Activated CD4-positive, alpha-beta T cell treated with anti-CD3 and anti-CD28 coated beads for 4 hours (primary cell): ENCODE results near the gene UBE2L6.

Source experiments
- DNase-seq, 2 donors: peaks; one replicate each; pipeline ENCODE4 v3.0.0-alpha.2; 2020

Gene UBE2L6

GRCh38 chr11:57567515-57568329 is at the start of gene UBE2L6:
UBE2L6 (minus strand) TSS chr11:57567672; CDS start chr11:57567611, 61 bp downstream.
- DNase-seq: peak; percentile 65 to 78

- DNase-seq: no peak
Observed at GRCh38 chr11:57616595-57616994, 49.1 kb upstream of the UBE2L6 start.

GRCh38 chr11:57615308-57615707 is 47.8 kb upstream of the UBE2L6 start:
- no peak for DNase-seq

GRCh38 chr11:57614234-57614772 is 46.8 kb upstream of the UBE2L6 start:
- no peak for DNase-seq

GRCh38 chr11:57610170-57610569 is 42.7 kb upstream of the UBE2L6 start:
- no peak for DNase-seq

GRCh38 chr11:57605028-57605420 is 37.6 kb upstream of the UBE2L6 start:
- no peak for DNase-seq

GRCh38 chr11:57604296-57605027 is 37.0 kb upstream of the UBE2L6 start:
- DNase-seq: no peak

- no peak for DNase-seq
Observed at GRCh38 chr11:57601297-57601696, 33.8 kb upstream of the UBE2L6 start.

GRCh38 chr11:57599381-57599780 is 31.9 kb upstream of the UBE2L6 start:
- DNase-seq: no peak

GRCh38 chr11:57598831-57599155 is 31.3 kb upstream of the UBE2L6 start:
- DNase-seq: no peak

GRCh38 chr11:57597916-57598830 is 30.7 kb upstream of the UBE2L6 start:
- no peak for DNase-seq

- no peak for DNase-seq
Observed at GRCh38 chr11:57597461-57597915, 30.0 kb upstream of the UBE2L6 start, which contains the start of gene SERPING1. SERPING1 (plus strand) TSS chr11:57597685; CDS start chr11:57598271, 586 bp downstream.

GRCh38 chr11:57596266-57596885 is 28.9 kb upstream of the UBE2L6 start:
- no peak for DNase-seq

- DNase-seq: no peak
Observed at GRCh38 chr11:57588046-57588710, 20.7 kb upstream of the UBE2L6 start.

- no peak for DNase-seq
Observed at GRCh38 chr11:57586711-57587245, 19.3 kb upstream of the UBE2L6 start.

GRCh38 chr11:57585301-57585700 is 17.8 kb upstream of the UBE2L6 start:
- DNase-seq: no peak

- no peak for DNase-seq
Observed at GRCh38 chr11:57584341-57584740, 16.9 kb upstream of the UBE2L6 start.

- DNase-seq: no peak
Observed at GRCh38 chr11:57574061-57574460, 6.6 kb upstream of the UBE2L6 start.

- no peak for DNase-seq
Observed at GRCh38 chr11:57571606-57572005, 4.1 kb upstream of the UBE2L6 start.

GRCh38 chr11:57568330-57568766 is 876 bp upstream of the UBE2L6 start:
- peak; percentile 83 to 90 for DNase-seq

GRCh38 chr11:57566905-57567514 is 462 bp downstream of the UBE2L6 start:
- DNase-seq: peak; percentile 46 to 47
